IMR-90 (cell line): ENCODE data around the gene SIRPG. TPM values are rescaled to one million over a fixed set of nuclear protein-coding genes. Genes with fewer than 3 reads are reported as not detected.
"Not testable (repeated sequence)": the region's sequence is repeated elsewhere in the genome, so short reads cannot be mapped to it uniquely, and the experiment has no call there.

Experiments used
- ATAC-seq: fragments of 200-7000 bp; cut with Tn5 transposase; 2 replicates; pipeline ENCODE4 v1.9.1; 2020; ENCODE audit warnings: low read depth, mild to moderate bottlenecking, moderate library complexity
- BruUV-seq: library from RNA; stranded (reverse); fragments of 400-500 nt; replicated peaks from 2 replicates; lab custom pipeline; 2021; lab: Mats Ljungman, UMichigan
- CTCF ChIA-PET: fragments of 300-600 bp; formaldehyde crosslinking; extraction: SDS; loops from one replicate; lab custom pipeline; 2021; ENCODE audit warnings: antibody characterized with exemption; lab: Yijun Ruan, JAX
- POLR2A ChIA-PET: fragments of 300-600 bp; sonication (Branson Sonifier 250); formaldehyde crosslinking; loops from one replicate; lab custom pipeline; 2022; ENCODE audit warnings: antibody characterized with exemption; ENCODE audit not compliant: unreplicated experiment; lab: Charles Lee
- DNase-seq: peaks from one replicate; pipeline ENCODE4 v3.0.0; 2013
- H2AFZ ChIP-seq: replicated peaks from 2 replicates; pipeline ENCODE3; 2013; ENCODE audit warnings: low read length, mild to moderate bottlenecking; ENCODE audit not compliant: poor library complexity
- H2AK5ac ChIP-seq: 2 replicates; pipeline ENCODE4 v1.6.1; 2013; ENCODE audit warnings: low read depth, low read length, inconsistent platforms
- H2AK9ac ChIP-seq: replicated peaks from 2 replicates; pipeline ENCODE3; 2013; ENCODE audit warnings: mild to moderate bottlenecking, low read depth, low read length, moderate library complexity; ENCODE audit not compliant: poor library complexity
- H2BK120ac ChIP-seq: 2 replicates; pipeline ENCODE4 v1.6.1; 2013; ENCODE audit warnings: low read depth, low read length, inconsistent platforms
- H2BK15ac ChIP-seq: 3 replicates; pipeline ENCODE4 v1.6.1; 2013; ENCODE audit warnings: low read depth, low read length, inconsistent platforms
- H2BK20ac ChIP-seq: 2 replicates; pipeline ENCODE4 v1.6.1; 2013; ENCODE audit warnings: low read depth, mild to moderate bottlenecking, inconsistent platforms, low read length, moderate library complexity
- H2BK5ac ChIP-seq: 2 replicates; pipeline ENCODE4 v1.6.1; 2013; ENCODE audit warnings: mild to moderate bottlenecking, low read depth, low read length, inconsistent platforms; ENCODE audit not compliant: poor library complexity, severe bottlenecking
- H3K14ac ChIP-seq: replicated peaks from 2 replicates; pipeline ENCODE4 v1.6.1; 2013; ENCODE audit warnings: low read depth, low read length, inconsistent platforms
- H3K18ac ChIP-seq: 2 replicates; pipeline ENCODE4 v1.6.1; 2013; ENCODE audit warnings: low read depth, low read length, control low read depth
- H3K23ac ChIP-seq: 2 replicates; pipeline ENCODE4 v1.6.1; 2013; ENCODE audit warnings: low read depth, low read length, inconsistent platforms
- H3K27ac ChIP-seq: 2 replicates; pipeline ENCODE4 v1.5.1; 2013; ENCODE audit warnings: mild to moderate bottlenecking, control low read depth, low read length; ENCODE audit not compliant: insufficient read depth
- H3K27me3 ChIP-seq: 2 replicates; pipeline ENCODE4 v1.6.1; 2013; ENCODE audit warnings: low read length; ENCODE audit not compliant: control insufficient read depth, insufficient read depth
- H3K36me3 ChIP-seq: 2 replicates; pipeline ENCODE4 v1.6.1; 2013; ENCODE audit warnings: low read length, mixed read lengths; ENCODE audit not compliant: control insufficient read depth, insufficient read depth
- H3K4ac ChIP-seq: 2 replicates; pipeline ENCODE4 v1.6.1; 2013; ENCODE audit warnings: low read depth, low read length, inconsistent platforms
- H3K4me1 ChIP-seq: 2 replicates; pipeline ENCODE4 v1.6.1; 2013; ENCODE audit warnings: low read length, mixed read lengths; ENCODE audit not compliant: control insufficient read depth, insufficient read depth
- H3K4me2 ChIP-seq: 2 replicates; pipeline ENCODE4 v1.6.1; 2013; ENCODE audit warnings: low read depth, mild to moderate bottlenecking, control low read depth, low read length, moderate library complexity
- H3K4me3 ChIP-seq: 2 replicates; pipeline ENCODE4 v1.5.1; 2013; ENCODE audit warnings: low read depth, mild to moderate bottlenecking, control low read depth, low read length, moderate library complexity; ENCODE audit not compliant: insufficient read depth
- H3K56ac ChIP-seq: 2 replicates; pipeline ENCODE4 v1.6.1; 2013; ENCODE audit warnings: low read length, inconsistent platforms; ENCODE audit not compliant: insufficient read depth; ENCODE audit errors: extremely low read depth
- H3K79me1 ChIP-seq, 2 experiments: 2 replicates each; pipeline ENCODE4 v1.6.1; 2013; ENCODE audit warnings: low read length in 2 of 2, inconsistent platforms in 1 of 2, low read depth in 1 of 2
- H3K9ac ChIP-seq: 2 replicates; pipeline ENCODE4 v1.6.1; 2013; ENCODE audit warnings: low read depth, low read length, control low read depth
- H3K9me1 ChIP-seq: 2 replicates; pipeline ENCODE4 v1.6.1; 2013; ENCODE audit warnings: low read length, inconsistent platforms; ENCODE audit not compliant: insufficient read depth
- H3K9me3 ChIP-seq: 2 replicates; pipeline ENCODE4 v1.6.1; 2013; ENCODE audit warnings: low read length; ENCODE audit not compliant: control insufficient read depth, insufficient read depth
- H4K20me1 ChIP-seq: 2 replicates; pipeline ENCODE4 v1.6.1; 2013; ENCODE audit warnings: low read length, inconsistent platforms; ENCODE audit not compliant: insufficient read depth
- H4K5ac ChIP-seq: 2 replicates; pipeline ENCODE4 v1.6.1; 2013; ENCODE audit warnings: mild to moderate bottlenecking, low read depth, low read length, control low read depth
- H4K8ac ChIP-seq, 2 experiments: 2 replicates each; pipeline ENCODE4 v1.6.1; 2013; ENCODE audit warnings: low read depth in 2 of 2, low read length in 2 of 2, control low read depth in 1 of 2, inconsistent platforms in 1 of 2
- H4K91ac ChIP-seq: 2 replicates; pipeline ENCODE4 v1.6.1; 2013; ENCODE audit warnings: low read depth, low read length, inconsistent platforms; ENCODE audit not compliant: insufficient read depth
- WGBS, 2 experiments: methylation state at CpG; one replicate each; pipeline versions ENCODE4 v1.1.5 to v1.1.7; 2013; ENCODE audit warnings: missing lambda C conversion rate in 2 of 2; ENCODE audit not compliant: insufficient read length in 1 of 2; ENCODE audit errors: extremely low coverage in 2 of 2; 5-methylcytosine and 5-hydroxymethylcytosine counted together
- dilution Hi-C: fragments of 300-500 bp; cut with HindIII; formaldehyde crosslinking; loops from one replicate; pipeline ENCODE4 v1.14.3; 2018; ENCODE audit warnings: low sequenced_read_pairs; ENCODE audit not compliant: unreplicated experiment
- in situ Hi-C: fragments of 300-500 bp; cut with MboI; formaldehyde crosslinking; loops from 3 replicates; pipeline ENCODE4 v1.14.3; 2019; ENCODE audit warnings: low sequenced_read_pairs, inconsistent platforms, mixed read lengths
- intact Hi-C: fragments of 100-400 bp; cut with micrococcal nuclease; formaldehyde crosslinking; loops from 2 replicates; pipeline ENCODE4 v1.10.0; 2022
- polyA plus RNA-seq, 3 experiments: library from polyadenylated mRNA; depleted of rRNA; stranded (reverse); fragments of >200 nt; gene quantifications; 2 replicates each; pipeline ENCODE4 v1.2.3, GENCODE V29; 2012; ENCODE audit warnings: low replicate concordance in 1 of 3
- total RNA-seq: library from RNA; depleted of rRNA; stranded (reverse); fragments of >200 nt; gene quantifications from 2 replicates; pipeline ENCODE4 v1.2.3, GENCODE V29; 2012

SIRPG gene
- total and polyA plus RNA-seq, 2 of the 4 experiments (the other 2 are of a cell fraction) = not detected

DNA sequence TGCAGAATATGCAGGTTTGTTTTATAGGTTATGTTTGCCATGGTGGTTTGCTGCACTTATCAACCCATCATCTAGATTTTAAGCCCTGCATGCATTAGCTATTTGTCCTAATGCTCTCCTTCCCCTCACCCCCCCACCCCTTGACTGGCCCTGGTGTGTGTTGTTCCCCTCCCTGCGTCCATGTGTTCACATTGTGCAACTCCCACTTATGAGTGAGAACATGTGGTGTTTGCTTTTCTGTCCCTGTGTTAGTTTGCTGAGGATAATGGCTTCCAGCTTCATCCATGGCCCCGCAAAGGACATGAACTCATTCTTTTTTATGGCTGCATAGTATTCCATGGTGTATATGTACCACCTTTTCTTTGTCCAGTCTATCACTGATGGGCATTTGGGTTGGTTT, 18.9 kb downstream of the SIRPG start:
- H2BK15ac ChIP-seq, H2BK5ac ChIP-seq, ATAC-seq, intact Hi-C loops, H4K8ac ChIP-seq, H3K9ac ChIP-seq, H4K5ac ChIP-seq, H4K20me1 ChIP-seq, H3K56ac ChIP-seq, H3K4me1 ChIP-seq, H2AFZ ChIP-seq, DNase-seq, BruUV-seq, H3K79me1 ChIP-seq, H2AK5ac ChIP-seq, H3K4ac ChIP-seq, H3K27me3 ChIP-seq, H3K9me1 ChIP-seq, H2BK120ac ChIP-seq, CTCF ChIA-PET, H3K9me3 ChIP-seq, H3K4me3 ChIP-seq, in situ Hi-C loops, H2AK9ac ChIP-seq, H4K91ac ChIP-seq, H3K23ac ChIP-seq, H3K36me3 ChIP-seq, H3K27ac ChIP-seq, H3K14ac ChIP-seq, H2BK20ac ChIP-seq, H3K18ac ChIP-seq, H3K4me2 ChIP-seq, POLR2A ChIA-PET, dilution Hi-C loops: not testable (repeated sequence)
- WGBS, 2 experiments = no CpG with 5 or more reads among the region's 2 CpGs
